ENCODE measurements around the gene MICU1. TPM values are rescaled to one million over a fixed set of nuclear protein-coding genes. Genes with fewer than 3 reads are reported as not detected.
A peak's percentile ranks its signal among the peaks of the same experiment; 100 is the strongest.

MICU1 gene
- total and polyA plus RNA-seq, 10 of the 15 experiments (the other 5 are each of a cell fraction or from before 2014, with no cell fraction given), result 18.2 to 36.4 (median 22.2) TPM

GRCh38 chr10:72563327-72563932 is 62.4 kb downstream of the MICU1 start (continued):
- TF ChIP-seq ZNF592 (IDR thresholded peaks at IDR 0.05) (no peak), ZNF24 (IDR thresholded peaks at IDR 0.05) (no peak), RBBP5 (conservative IDR thresholded peaks at IDR 0.05) (no peak)

GRCh38 chr10:72561745-72562166 is 64.1 kb downstream of the MICU1 start:
- Histone ChIP-seq H4K20me1 (ENCODE audit: control insufficient read depth, insufficient read depth) (no peaks in the 10 kb centered on the region), H3K27ac (ENCODE audit: control insufficient read depth, insufficient read depth) (no peak overlapping the region), H3K27me3 (replicated peaks in 1 of 2; ENCODE audit: control insufficient read depth in 2 of 2, insufficient read depth in 2 of 2, low read length in 1 of 2) (no peaks in the 10 kb centered on the region), H3K4me2 (ENCODE audit: control insufficient read depth, insufficient read depth) (peak overlapping the region; percentile 49), H2AFZ (ENCODE audit: control insufficient read depth, low read depth, low read length) (no peak overlapping the region), H3K9ac (ENCODE audit: control insufficient read depth, insufficient read depth, low read length) (no peak overlapping the region), H3K36me3 (ENCODE audit: control insufficient read depth in 2 of 2, insufficient read depth in 2 of 2, low read length in 1 of 2) (peaks cover 0 to 4% of the 10 kb centered on the region in 2 experiments; a peak in 2 of 4 replicates), H3K9me3 (replicated peaks; ENCODE audit: control insufficient read depth, insufficient read depth, low read length) (no peaks in the 10 kb centered on the region), H3K4me1 (ENCODE audit: control insufficient read depth, insufficient read depth, low read length) (peaks cover 24% of the 10 kb centered on the region), H3K4me3 (no peak overlapping the region; the same call in 1 of the 2 replicates), H3K79me2 (ENCODE audit: control insufficient read depth, insufficient read depth, low read length) (no peaks in the 10 kb centered on the region)
- POLR2A ChIA-PET, result interaction anchor here (0.6 to 0.8 kb wide), 8 partner anchors 12 to 1365 kb away, joined by 3 to 7 read pairs (median 4); no protein-coding TSS in a partner anchor
- DNase-seq (ENCODE audit: low read depth, low spot score), result peak; percentile 56
- intact Hi-C loops (cut with micrococcal nuclease; ENCODE audit: unreplicated experiment) (loop anchor here (10.0 kb wide), 1 partner anchor 133 kb away; the partner anchor contains the start of gene MCU), in situ Hi-C loops (cut with MboI) (no loop called here)
- CTCF ChIA-PET, result interaction anchor here (1.2 to 1.4 kb wide), 2 partner anchors 27 to 198 kb away, joined by 4 read pairs; no protein-coding TSS in a partner anchor
- SMC1A ChIA-PET (ENCODE audit: uncharacterized antibody, unreplicated experiment), result interaction anchor here (0.7 to 1.3 kb wide), 2 partner anchors 17 to 177 kb away, joined by 3 read pairs; no protein-coding TSS in a partner anchor
- FAIRE-seq, result no peak
- peak; percentile 85 for ATAC-seq
- WGBS (ENCODE audit: insufficient coverage, insufficient replicate concordance, low lambda C conversion rate, missing lambda C conversion rate), result 4% methylated on average over 3 of the region's 3 CpGs
- RAD21 ChIA-PET (ENCODE audit: unreplicated experiment), result interaction anchor here (0.6 to 1.1 kb wide), 3 partner anchors 33 to 199 kb away, joined by 3 to 4 read pairs (median 3); partner anchors contain the start of gene MICU1
- BruUV-seq (replicated peaks), result no TSS peak
- TF ChIP-seq RB1 (IDR thresholded peaks at IDR 0.05; ENCODE audit: borderline replicate concordance), result no peak
- peak; percentile 71 for TF ChIP-seq ATF2 (IDR thresholded peaks at IDR 0.05; ENCODE audit: low read length)
- TF ChIP-seq EED (IDR thresholded peaks at IDR 0.05; ENCODE audit: low read depth), result no peak; the same call in 1 of the 2 replicates
- TF ChIP-seq BCL3 (IDR thresholded peaks at IDR 0.05; ENCODE audit: borderline replicate concordance, insufficient read depth, low read depth, low read length, poor library complexity, severe bottlenecking), result peak; percentile 45
- TF ChIP-seq BMI1 (IDR thresholded peaks at IDR 0.05; ENCODE audit: borderline replicate concordance), result peak; percentile 23; the same call in 1 of the 2 replicates
- no peak for TF ChIP-seq BACH1 (IDR thresholded peaks at IDR 0.05; ENCODE audit: borderline replicate concordance)
- TF ChIP-seq MEF2A (IDR thresholded peaks at IDR 0.05; ENCODE audit: insufficient read depth, low read depth, low read length), result peak; percentile 66; the same call in 1 of the 2 replicates

Measured in GM12878 (cell line).